Neutrophil (primary cell): Measurements from ENCODE around the gene GALNTL6.

Experiments used
- H3K27ac ChIP-seq: fragments of 200-600 bp; sonication (generic); 2 replicates; pipeline ENCODE4 v1.5.1; 2016; ENCODE audit warnings: mild to moderate bottlenecking, moderate library complexity
- H3K27me3 ChIP-seq: fragments of 200-600 bp; sonication (generic); 2 replicates; pipeline ENCODE4 v1.6.0; 2016; ENCODE audit warnings: mild to moderate bottlenecking
- H3K36me3 ChIP-seq: fragments of 200-600 bp; sonication (generic); 2 replicates; pipeline ENCODE4 v1.5.1; 2017
- H3K4me1 ChIP-seq, 2 experiments: fragments of 200-600 bp in 1 of 2; sonication (generic) in 1 of 2; 1 replicate in 1 of 2; 2 replicates in 1 of 2; pipeline versions ENCODE4 v1.5.1 to v1.6.1; 2013 to 2016; ENCODE audit warnings: low read depth in 1 of 2, low read length in 1 of 2, mild to moderate bottlenecking in 1 of 2, moderate library complexity in 1 of 2; ENCODE audit not compliant: control insufficient read depth in 1 of 2, insufficient read depth in 1 of 2
- H3K4me3 ChIP-seq, 2 experiments: fragments of 200-600 bp in 1 of 2; sonication (generic) in 1 of 2; 1 replicate in 1 of 2; 2 replicates in 1 of 2; pipeline ENCODE4 v1.5.1; 2013 to 2016; ENCODE audit warnings: low read depth in 1 of 2, low read length in 1 of 2, mild to moderate bottlenecking in 1 of 2, moderate library complexity in 1 of 2
- H3K9me3 ChIP-seq: fragments of 200-600 bp; sonication (generic); 2 replicates; pipeline ENCODE4 v1.5.1; 2016
- TF ChIP-seq, protein P1 (sequence below): fragments of 200-600 bp; sonication (generic); IDR thresholded peaks from 2 replicates; pipeline ENCODE4 v1.5.1; 2016; ENCODE audit warnings: antibody characterized with exemption

Gene GALNTL6

DNA sequence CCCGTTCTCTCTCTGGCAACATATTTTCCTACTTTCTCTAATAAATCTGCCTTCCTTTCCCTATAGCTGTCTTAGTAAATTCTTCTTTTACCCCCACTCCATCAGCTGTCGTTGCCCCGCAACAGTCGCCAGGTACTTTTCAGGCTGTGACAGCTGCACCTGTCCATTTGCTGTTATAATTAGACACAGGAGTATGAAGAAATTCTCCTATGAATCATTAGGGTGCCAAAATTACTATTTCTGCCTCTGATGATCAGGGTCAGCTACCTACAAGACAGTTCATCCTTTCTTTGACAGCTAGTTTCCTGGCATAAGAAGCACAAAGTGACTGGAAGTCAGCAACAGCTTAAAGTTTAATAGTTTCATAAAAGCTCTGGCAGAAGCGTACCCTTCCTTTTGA lies 19.5 kb upstream of the GALNTL6 start:
- H3K9me3 ChIP-seq, result no peaks in the 10 kb centered on the region
- H3K27me3 ChIP-seq, result no peaks in the 10 kb centered on the region
- H3K4me1 ChIP-seq, result no peaks in the 10 kb centered on the region
- H3K36me3 ChIP-seq, result no peaks in the 10 kb centered on the region
- no peak overlapping the region for H3K4me3 ChIP-seq
- no peak overlapping the region for H3K27ac ChIP-seq
- TF ChIP-seq, protein P1, sequence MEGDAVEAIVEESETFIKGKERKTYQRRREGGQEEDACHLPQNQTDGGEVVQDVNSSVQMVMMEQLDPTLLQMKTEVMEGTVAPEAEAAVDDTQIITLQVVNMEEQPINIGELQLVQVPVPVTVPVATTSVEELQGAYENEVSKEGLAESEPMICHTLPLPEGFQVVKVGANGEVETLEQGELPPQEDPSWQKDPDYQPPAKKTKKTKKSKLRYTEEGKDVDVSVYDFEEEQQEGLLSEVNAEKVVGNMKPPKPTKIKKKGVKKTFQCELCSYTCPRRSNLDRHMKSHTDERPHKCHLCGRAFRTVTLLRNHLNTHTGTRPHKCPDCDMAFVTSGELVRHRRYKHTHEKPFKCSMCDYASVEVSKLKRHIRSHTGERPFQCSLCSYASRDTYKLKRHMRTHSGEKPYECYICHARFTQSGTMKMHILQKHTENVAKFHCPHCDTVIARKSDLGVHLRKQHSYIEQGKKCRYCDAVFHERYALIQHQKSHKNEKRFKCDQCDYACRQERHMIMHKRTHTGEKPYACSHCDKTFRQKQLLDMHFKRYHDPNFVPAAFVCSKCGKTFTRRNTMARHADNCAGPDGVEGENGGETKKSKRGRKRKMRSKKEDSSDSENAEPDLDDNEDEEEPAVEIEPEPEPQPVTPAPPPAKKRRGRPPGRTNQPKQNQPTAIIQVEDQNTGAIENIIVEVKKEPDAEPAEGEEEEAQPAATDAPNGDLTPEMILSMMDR, result no peak

DNA sequence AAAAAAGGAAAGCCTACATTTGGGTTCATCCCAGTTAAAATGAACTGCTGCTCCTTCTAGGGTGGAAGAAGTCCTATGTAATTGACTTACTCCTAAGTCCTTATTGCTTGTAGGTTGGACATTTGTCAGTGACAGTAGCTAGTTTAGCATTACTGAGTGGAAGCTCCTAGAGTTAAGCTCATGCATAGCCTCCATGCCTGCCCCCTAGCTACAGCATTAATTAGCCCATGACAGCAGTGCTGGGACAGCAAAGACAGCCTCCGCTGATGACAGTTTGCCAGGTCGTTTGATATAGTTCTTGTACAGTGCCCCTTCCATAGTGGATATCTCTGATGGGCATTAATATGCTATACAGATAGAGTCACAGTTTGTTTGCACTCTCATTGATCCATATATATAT lies 18.7 kb upstream of the GALNTL6 start:
- no peak overlapping the region for H3K27ac ChIP-seq
- TF ChIP-seq, protein P1, result no peak
- no peaks in the 10 kb centered on the region for H3K9me3 ChIP-seq
- no peak overlapping the region for H3K4me3 ChIP-seq
- no peaks in the 10 kb centered on the region for H3K4me1 ChIP-seq
- no peaks in the 10 kb centered on the region for H3K36me3 ChIP-seq
- H3K27me3 ChIP-seq, result no peaks in the 10 kb centered on the region

DNA sequence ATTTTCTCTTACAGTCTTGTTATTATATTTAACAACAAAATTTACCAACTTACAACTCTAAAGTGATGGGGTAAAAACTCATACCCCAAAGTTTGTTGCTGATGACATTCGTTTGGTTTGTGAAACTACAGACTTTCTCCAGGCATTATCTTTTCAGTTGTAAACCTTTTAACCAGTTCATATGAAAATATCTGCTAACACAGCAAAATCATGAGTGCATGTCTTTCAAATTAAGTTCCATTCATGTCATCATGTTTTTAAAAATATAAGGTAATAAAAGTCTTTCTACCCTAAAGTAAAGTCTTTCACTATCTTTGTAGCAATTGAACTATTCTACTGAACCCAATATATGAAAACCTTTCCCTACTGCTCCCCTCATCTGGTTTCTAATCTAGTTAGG lies 3.4 kb upstream of the GALNTL6 start:
- TF ChIP-seq, protein P1, result no peak
- Histone ChIP-seq H3K36me3 (no peaks in the 10 kb centered on the region), H3K27ac (no peak overlapping the region), H3K4me1 (peaks cover 0 to 3% of the 10 kb centered on the region in 2 experiments), H3K4me3 (no peak overlapping the region), H3K27me3 (peaks cover 48% of the 10 kb centered on the region), H3K9me3 (no peaks in the 10 kb centered on the region)

DNA sequence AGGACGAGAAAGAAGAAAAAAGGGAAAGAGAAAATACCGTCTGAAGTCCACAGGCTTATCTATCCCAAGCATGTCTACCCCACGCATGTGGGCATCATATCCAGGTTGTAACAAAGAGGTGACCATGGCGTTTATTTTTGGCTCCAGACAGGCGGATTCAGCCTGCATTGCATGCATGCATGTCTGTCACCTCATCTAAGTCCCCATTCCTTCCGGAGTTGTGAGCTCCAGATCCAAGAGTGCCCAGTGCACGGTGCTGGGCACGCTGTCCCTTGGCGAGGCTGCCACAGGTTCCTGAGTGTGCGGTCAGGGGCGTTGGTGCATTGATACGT lies 905 bp upstream of the GALNTL6 start:
- TF ChIP-seq, protein P1, result no peak
- Histone ChIP-seq H3K4me3 (no peak overlapping the region), H3K9me3 (no peaks in the 10 kb centered on the region), H3K27ac (no peak overlapping the region), H3K27me3 (peaks cover 57% of the 10 kb centered on the region), H3K4me1 (peaks cover 0 to 3% of the 10 kb centered on the region in 2 experiments), H3K36me3 (no peaks in the 10 kb centered on the region)

DNA sequence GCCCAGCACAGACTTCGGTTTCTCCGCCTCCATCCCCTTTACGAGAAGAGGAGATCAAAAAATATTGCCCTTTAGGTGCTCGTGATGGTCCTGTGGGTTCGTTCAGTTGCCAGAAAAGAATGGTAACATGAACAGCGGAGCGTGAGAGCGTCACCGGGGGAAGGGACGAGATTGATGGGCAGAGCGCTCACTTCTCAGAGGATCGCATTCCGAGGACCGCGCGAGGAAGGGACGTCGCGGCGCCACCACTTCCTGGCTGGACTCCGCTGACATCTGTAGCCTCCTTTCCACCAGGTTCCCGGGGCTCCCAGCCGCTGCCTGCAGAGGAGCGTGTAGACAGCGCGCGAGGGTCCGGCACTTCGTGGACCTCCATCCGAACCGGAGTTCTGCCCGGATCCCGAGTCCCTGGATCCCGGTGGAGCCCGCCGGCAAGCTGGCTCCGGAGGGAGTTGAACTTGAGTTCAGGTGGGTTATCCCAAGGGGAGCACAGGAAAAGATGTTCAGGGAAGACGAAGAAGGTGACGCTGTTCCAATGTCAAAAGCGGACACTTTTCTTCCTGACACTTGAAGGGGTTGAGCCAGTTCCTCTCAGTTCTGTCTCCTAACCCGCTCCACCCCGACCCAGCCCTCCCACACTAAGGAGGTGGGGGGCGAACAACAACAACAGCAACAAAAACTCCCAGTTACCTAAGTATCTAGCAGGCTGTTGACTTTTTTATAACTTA lies 484 bp downstream of the GALNTL6 start:
- no peaks in the 10 kb centered on the region for H3K9me3 ChIP-seq
- peak overlapping the region in 1 of 2 experiments; percentile 3 for H3K4me3 ChIP-seq
- TF ChIP-seq, protein P1, result no peak
- peaks cover 0 to 3% of the 10 kb centered on the region in 2 experiments for H3K4me1 ChIP-seq
- H3K27me3 ChIP-seq, result peaks cover 57% of the 10 kb centered on the region
- H3K36me3 ChIP-seq, result no peaks in the 10 kb centered on the region
- H3K27ac ChIP-seq, result no peak overlapping the region
